ENCODE data around the gene GNAT1. TPM values are rescaled to one million over a fixed set of nuclear protein-coding genes. Genes with fewer than 3 reads are reported as not detected.

Gene GNAT1
- total RNA-seq, 2 experiments from 2014 or later = not detected

- Histone ChIP-seq H3K9me3 (ENCODE audit: low read length) (no peaks in the 10 kb centered on the region), H4K20me1 (ENCODE audit: insufficient read depth, low read length) (no peaks in the 10 kb centered on the region), H3K9me2 (ENCODE audit: insufficient read depth, low read length) (no peaks in the 10 kb centered on the region), H3K27ac (ENCODE audit: low read depth, low read length, poor library complexity, severe bottlenecking) (no peak overlapping the region), H3K4me1 (ENCODE audit: insufficient read depth, low read length, poor library complexity, severe bottlenecking) (no peaks in the 10 kb centered on the region), H2AFZ (ENCODE audit: low read length) (no peak overlapping the region), H3K4me3 (ENCODE audit: low read depth, low read length, poor library complexity, severe bottlenecking) (no peak overlapping the region), H3K4me2 (ENCODE audit: low read length) (no peak overlapping the region), H3K79me2 (ENCODE audit: insufficient read depth, low read depth, low read length) (no peaks in the 10 kb centered on the region), H3K36me3 (ENCODE audit: insufficient read depth, low read length) (no peaks in the 10 kb centered on the region)
- no peak for DNase-seq (ENCODE audit: low spot score)
- ChIA-PET CTCF (ENCODE audit: unreplicated experiment) (no interaction called here), POLR2A (no interaction called here)
- no peak for TF ChIP-seq EZH2phosphoT487 (IDR thresholded peaks at IDR 0.05; ENCODE audit: borderline replicate concordance, low read depth, low read length)
- TF ChIP-seq, protein P1, sequence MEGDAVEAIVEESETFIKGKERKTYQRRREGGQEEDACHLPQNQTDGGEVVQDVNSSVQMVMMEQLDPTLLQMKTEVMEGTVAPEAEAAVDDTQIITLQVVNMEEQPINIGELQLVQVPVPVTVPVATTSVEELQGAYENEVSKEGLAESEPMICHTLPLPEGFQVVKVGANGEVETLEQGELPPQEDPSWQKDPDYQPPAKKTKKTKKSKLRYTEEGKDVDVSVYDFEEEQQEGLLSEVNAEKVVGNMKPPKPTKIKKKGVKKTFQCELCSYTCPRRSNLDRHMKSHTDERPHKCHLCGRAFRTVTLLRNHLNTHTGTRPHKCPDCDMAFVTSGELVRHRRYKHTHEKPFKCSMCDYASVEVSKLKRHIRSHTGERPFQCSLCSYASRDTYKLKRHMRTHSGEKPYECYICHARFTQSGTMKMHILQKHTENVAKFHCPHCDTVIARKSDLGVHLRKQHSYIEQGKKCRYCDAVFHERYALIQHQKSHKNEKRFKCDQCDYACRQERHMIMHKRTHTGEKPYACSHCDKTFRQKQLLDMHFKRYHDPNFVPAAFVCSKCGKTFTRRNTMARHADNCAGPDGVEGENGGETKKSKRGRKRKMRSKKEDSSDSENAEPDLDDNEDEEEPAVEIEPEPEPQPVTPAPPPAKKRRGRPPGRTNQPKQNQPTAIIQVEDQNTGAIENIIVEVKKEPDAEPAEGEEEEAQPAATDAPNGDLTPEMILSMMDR (conservative IDR thresholded peaks at IDR 0.05; ENCODE audit: low read length) = no peak
- no TSS peak for BruUV-seq (replicated peaks)
- intact Hi-C loops (cut with micrococcal nuclease; ENCODE audit: unreplicated experiment) = no loop called here
Measured at GRCh38 chr3:50202353-50203112, 11.1 kb downstream of the GNAT1 start.

DNA sequence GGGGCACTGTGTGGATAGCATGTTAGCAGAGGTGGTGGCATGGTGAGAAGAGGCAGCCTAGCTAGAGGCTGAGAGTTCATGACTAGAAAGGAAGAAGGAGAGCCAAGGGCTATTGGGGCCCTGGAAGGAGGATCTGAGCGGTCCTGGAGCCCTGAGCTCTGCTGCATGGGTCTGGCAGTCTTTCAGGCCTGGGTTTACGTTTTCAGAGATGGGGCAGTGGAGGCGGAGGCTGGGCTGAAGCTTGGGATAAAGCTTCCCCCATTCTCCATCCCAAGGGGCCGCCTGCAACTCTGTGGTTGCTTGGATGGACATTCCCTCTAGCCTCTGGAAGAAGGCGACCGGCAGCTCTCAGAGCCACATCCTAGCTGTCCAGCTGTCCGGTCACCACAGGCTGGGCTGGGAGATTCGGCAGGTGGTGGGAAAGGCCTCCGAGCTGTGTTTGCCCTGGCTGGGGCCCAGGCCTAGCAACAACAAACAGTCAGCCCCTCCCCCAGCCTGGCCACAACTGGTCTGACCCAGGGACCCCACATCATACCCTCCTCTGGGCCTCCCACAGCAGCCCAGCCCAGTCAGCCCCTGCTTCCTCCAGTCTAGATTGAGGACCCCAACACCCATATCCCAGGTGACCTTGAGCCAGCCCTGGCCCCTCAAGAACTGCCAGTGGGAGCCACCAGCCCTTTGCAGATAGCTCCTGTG is 11.9 kb downstream of the GNAT1 start:
- no peak for DNase-seq (ENCODE audit: low spot score)
- Histone ChIP-seq H3K4me1 (ENCODE audit: insufficient read depth, low read length, poor library complexity, severe bottlenecking) (no peaks in the 10 kb centered on the region), H2AFZ (ENCODE audit: low read length) (no peak overlapping the region), H3K36me3 (ENCODE audit: insufficient read depth, low read length) (no peaks in the 10 kb centered on the region), H4K20me1 (ENCODE audit: insufficient read depth, low read length) (no peaks in the 10 kb centered on the region), H3K79me2 (ENCODE audit: insufficient read depth, low read depth, low read length) (no peaks in the 10 kb centered on the region), H3K4me3 (ENCODE audit: low read depth, low read length, poor library complexity, severe bottlenecking) (no peak overlapping the region), H3K9me2 (ENCODE audit: insufficient read depth, low read length) (no peaks in the 10 kb centered on the region), H3K27ac (ENCODE audit: low read depth, low read length, poor library complexity, severe bottlenecking) (no peak overlapping the region), H3K4me2 (ENCODE audit: low read length) (no peak overlapping the region), H3K9me3 (ENCODE audit: low read length) (no peaks in the 10 kb centered on the region)
- ChIA-PET POLR2A (no interaction called here), CTCF (ENCODE audit: unreplicated experiment) (no interaction called here)
- TF ChIP-seq, protein P1 (conservative IDR thresholded peaks at IDR 0.05; ENCODE audit: low read length) = no peak
- TF ChIP-seq EZH2phosphoT487 (IDR thresholded peaks at IDR 0.05; ENCODE audit: borderline replicate concordance, low read depth, low read length) = no peak
- intact Hi-C loops (cut with micrococcal nuclease; ENCODE audit: unreplicated experiment) = no loop called here
- BruUV-seq (replicated peaks) = no TSS peak

Measured in OCI-LY7 (cell line).